Gastroesophageal sphincter (tissue), 4 donors: ENCODE data around the gene VPS13D. TPM values are rescaled to one million over a fixed set of nuclear protein-coding genes. Genes with fewer than 3 reads are reported as not detected.
"Not testable (repeated sequence)": the region's sequence is repeated elsewhere in the genome, so short reads cannot be mapped to it uniquely, and the experiment has no call there.

Experiments used
- ATAC-seq: fragments of 150-250 bp; one replicate; pipeline ENCODE4 v1.9.1; 2016; ENCODE audit warnings: mild to moderate bottlenecking, moderate library complexity
- H3K27ac ChIP-seq, 4 donors: fragments of 200-600 bp; sonication (generic) in 3 of 4; 1 replicate in 3 of 4; 2 replicates in 1 of 4; pipeline ENCODE4 v1.5.1; 2016 to 2019
- H3K27me3 ChIP-seq: fragments of 200-600 bp; sonication (generic); one replicate; pipeline ENCODE4 v1.5.1; 2019
- H3K36me3 ChIP-seq, 2 donors: fragments of 200-600 bp; sonication (generic); one replicate each; pipeline ENCODE4 v1.5.1; 2019; ENCODE audit warnings: control low read depth in 1 of 2
- H3K4me1 ChIP-seq, 3 donors: fragments of 200-600 bp; sonication (generic); 1 replicate in 2 of 3; 2 replicates in 1 of 3; pipeline ENCODE4 v1.5.1; 2016 to 2019; ENCODE audit warnings: control low read depth in 2 of 3
- H3K4me3 ChIP-seq, 2 donors: fragments of 200-600 bp; sonication (generic); one replicate each; pipeline ENCODE4 v1.5.1; 2019; ENCODE audit warnings: mild to moderate bottlenecking in 1 of 2, moderate library complexity in 1 of 2
- H3K9me3 ChIP-seq, 3 donors: fragments of 200-600 bp; sonication (generic); one replicate each; pipeline ENCODE4 v1.5.1; 2017 to 2019; ENCODE audit warnings: control low read depth in 2 of 3
- EP300 ChIP-seq: sonication (generic); formaldehyde crosslinking; IDR thresholded peaks from one replicate; pipeline ENCODE4 v1.6.1; 2017; ENCODE audit warnings: antibody characterized with exemption, mild to moderate bottlenecking
- POLR2A ChIP-seq, 2 donors: fragments of 450-650 bp; IDR thresholded peaks; one replicate each; pipeline ENCODE4 v1.6.1; 2017; ENCODE audit warnings: antibody characterized with exemption in 2 of 2, mild to moderate bottlenecking in 2 of 2, moderate library complexity in 1 of 2
- POLR2AphosphoS5 ChIP-seq: sonication (generic); formaldehyde crosslinking; IDR thresholded peaks from one replicate; pipeline ENCODE4 v1.6.1; 2017; ENCODE audit warnings: antibody characterized with exemption
- WGBS, 2 donors: methylation state at CpG; one replicate each; pipeline ENCODE4 v1.1.5; 2018; ENCODE audit warnings: low coverage in 1 of 2; 5-methylcytosine and 5-hydroxymethylcytosine counted together
- total RNA-seq, 4 donors: library from RNA; depleted of rRNA; stranded (reverse); fragments of >200 nt; gene quantifications; one replicate each; pipeline ENCODE4 v1.1.0, GENCODE V29; 2016
- TF ChIP-seq, protein P1 (sequence below), 4 experiments: fragments of 200-600 bp in 2 of 4; fragments of 450-650 bp in 2 of 4; sonication (generic) in 1 of 4; IDR thresholded peaks; one replicate each; pipeline ENCODE4 v1.5.1; 2017 to 2019; ENCODE audit warnings: antibody characterized with exemption in 4 of 4, mild to moderate bottlenecking in 2 of 4, moderate library complexity in 2 of 4

Gene VPS13D
- total RNA-seq, 4 donors from 2014 or later = 62.3 to 95.5 (median 81.5) TPM

DNA sequence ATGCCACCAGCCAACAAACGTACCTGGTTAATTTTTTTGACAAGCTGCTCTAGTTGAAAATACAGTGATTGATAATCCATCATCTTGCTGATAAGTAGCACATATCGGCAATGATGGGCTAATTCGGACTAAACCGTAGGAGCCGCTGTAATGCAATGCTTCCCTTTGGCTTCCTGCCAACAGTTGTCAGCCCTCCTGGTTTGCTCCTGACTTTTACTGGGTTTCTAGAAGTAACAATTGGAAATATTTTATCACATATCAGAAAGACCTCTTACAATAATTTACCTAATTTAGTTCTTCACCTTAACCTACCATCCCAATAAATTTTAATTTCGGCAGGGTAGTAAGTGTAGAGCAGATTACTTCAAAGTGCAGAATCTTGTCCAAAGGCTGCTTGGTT lies 239.7 kb downstream of the VPS13D start:
- WGBS, 2 donors = 41 to 50% methylated on average over 6 of the region's 6 CpGs
- peak overlapping the region; percentile 40 to 57 (median 52) for H3K27ac ChIP-seq
- H3K9me3 ChIP-seq = no peaks in the 10 kb centered on the region
- H3K4me3 ChIP-seq = no peak overlapping the region
- H3K27me3 ChIP-seq = no peaks in the 10 kb centered on the region
- H3K4me1 ChIP-seq = peaks cover 32 to 77% (median 42%) of the 10 kb centered on the region in 3 donors
- no peaks in the 10 kb centered on the region for H3K36me3 ChIP-seq
- TF ChIP-seq EP300 (no peak), POLR2A (IDR thresholded peaks at IDR 0.05) (no peak)
- no peak for ATAC-seq

DNA sequence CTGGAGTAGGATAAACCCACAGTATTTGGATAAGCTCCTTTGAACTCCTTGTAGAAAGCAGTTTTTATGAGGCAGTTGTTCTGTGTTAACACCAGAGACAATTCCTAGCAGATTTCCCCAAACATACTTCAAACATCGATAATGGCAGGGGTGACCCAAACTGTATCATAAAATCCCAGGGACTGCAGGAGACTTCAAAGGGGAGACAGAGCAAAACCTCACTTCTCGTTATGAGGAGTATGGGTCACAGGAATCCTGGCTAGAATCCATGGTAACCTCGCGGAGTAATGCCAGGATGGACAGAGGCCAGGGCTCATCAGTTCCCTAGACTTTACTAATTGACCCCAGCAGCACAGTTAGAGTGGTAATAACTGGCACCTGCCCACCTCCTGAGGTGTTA lies 240.2 kb downstream of the VPS13D start:
- TF ChIP-seq POLR2A (IDR thresholded peaks at IDR 0.05) (no peak), EP300 (no peak), POLR2AphosphoS5 (no peak)
- TF ChIP-seq, protein P1, sequence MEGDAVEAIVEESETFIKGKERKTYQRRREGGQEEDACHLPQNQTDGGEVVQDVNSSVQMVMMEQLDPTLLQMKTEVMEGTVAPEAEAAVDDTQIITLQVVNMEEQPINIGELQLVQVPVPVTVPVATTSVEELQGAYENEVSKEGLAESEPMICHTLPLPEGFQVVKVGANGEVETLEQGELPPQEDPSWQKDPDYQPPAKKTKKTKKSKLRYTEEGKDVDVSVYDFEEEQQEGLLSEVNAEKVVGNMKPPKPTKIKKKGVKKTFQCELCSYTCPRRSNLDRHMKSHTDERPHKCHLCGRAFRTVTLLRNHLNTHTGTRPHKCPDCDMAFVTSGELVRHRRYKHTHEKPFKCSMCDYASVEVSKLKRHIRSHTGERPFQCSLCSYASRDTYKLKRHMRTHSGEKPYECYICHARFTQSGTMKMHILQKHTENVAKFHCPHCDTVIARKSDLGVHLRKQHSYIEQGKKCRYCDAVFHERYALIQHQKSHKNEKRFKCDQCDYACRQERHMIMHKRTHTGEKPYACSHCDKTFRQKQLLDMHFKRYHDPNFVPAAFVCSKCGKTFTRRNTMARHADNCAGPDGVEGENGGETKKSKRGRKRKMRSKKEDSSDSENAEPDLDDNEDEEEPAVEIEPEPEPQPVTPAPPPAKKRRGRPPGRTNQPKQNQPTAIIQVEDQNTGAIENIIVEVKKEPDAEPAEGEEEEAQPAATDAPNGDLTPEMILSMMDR (IDR thresholded peaks at IDR 0.05) = no peak
- Histone ChIP-seq H3K9me3 (no peaks in the 10 kb centered on the region), H3K4me3 (no peak overlapping the region), H3K27ac (peak overlapping the region; percentile 40 to 57 (median 52)), H3K27me3 (no peaks in the 10 kb centered on the region), H3K36me3 (no peaks in the 10 kb centered on the region), H3K4me1 (peaks cover 31 to 77% (median 42%) of the 10 kb centered on the region in 3 donors)
- no peak for ATAC-seq
- WGBS, 2 donors = 14 to 43% methylated on average over 1 to 3 of the region's 4 CpGs

DNA sequence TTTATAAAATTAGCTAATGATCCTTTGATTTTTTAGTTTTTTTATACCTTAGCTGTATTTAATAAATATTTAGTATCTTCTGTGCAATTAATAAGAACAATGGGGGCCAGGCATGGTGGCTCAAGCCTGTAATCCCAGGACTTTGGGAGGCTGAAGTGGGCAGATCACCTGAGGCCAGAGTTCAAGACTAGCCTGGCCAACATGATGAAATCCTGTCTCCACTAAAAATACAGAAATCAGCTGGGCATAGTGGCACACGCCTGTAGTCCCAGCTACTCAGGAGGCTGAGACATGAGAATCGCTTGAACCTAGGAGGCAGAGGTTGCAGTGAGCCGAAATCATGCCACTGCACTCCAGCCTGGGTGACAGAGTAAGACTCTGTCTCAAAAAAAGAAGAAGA lies 241.1 kb downstream of the VPS13D start:
- H3K4me1 ChIP-seq = peaks cover 32 to 77% (median 42%) of the 10 kb centered on the region in 3 donors
- H3K27me3 ChIP-seq, H3K4me3 ChIP-seq, H3K36me3 ChIP-seq, ATAC-seq, H3K9me3 ChIP-seq: not testable (repeated sequence)
- H3K27ac ChIP-seq = peak overlapping the region in 2 of 4 donors; percentile 30 to 57
- 83 to 100% methylated on average over 2 to 3 of the region's 3 CpGs for WGBS, 2 donors

DNA sequence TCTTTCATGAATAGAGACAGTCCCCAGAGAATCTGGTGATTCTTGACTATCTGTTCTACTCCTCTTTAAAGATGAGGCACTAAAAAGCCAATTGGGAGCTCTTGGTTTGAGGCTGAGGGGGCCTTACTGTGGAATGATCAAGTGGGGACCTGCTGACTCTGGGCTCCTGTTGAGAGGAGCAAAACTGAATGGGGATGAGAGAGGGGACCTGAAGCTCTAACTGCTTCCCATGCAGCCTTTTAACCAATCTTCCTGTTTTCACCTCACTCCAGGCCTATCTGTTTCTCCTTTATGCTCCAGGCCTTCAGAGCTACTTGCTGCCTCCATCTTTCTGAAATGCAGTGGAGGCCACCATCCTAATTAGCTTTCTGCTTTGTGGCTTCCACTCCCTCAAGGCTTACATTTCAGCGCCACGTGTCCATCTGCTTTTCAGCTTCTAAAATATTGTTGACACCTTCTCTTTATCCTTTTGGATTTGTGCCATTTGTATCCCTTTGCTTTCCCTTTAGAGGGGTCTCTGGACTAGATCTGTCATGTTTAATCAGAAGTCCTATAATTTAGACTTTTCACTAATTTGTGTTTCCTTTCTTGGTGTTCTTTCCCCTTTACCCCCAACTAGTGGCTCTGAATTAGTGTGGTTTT lies 242.4 kb downstream of the VPS13D start:
- Histone ChIP-seq H3K27me3 (no peaks in the 10 kb centered on the region), H3K36me3 (no peaks in the 10 kb centered on the region), H3K9me3 (no peaks in the 10 kb centered on the region), H3K27ac (peak overlapping the region; percentile 6 to 92 (median 86)), H3K4me3 (no peak overlapping the region), H3K4me1 (peaks cover 32 to 78% (median 43%) of the 10 kb centered on the region in 3 donors)
- TF ChIP-seq, protein P1 (IDR thresholded peaks at IDR 0.05) = no peak
- TF ChIP-seq EP300 (no peak), POLR2AphosphoS5 (no peak), POLR2A (IDR thresholded peaks at IDR 0.05) (no peak)
- ATAC-seq = no peak
- 90 to 97% methylated on average over 2 of the region's 2 CpGs for WGBS, 2 donors

DNA sequence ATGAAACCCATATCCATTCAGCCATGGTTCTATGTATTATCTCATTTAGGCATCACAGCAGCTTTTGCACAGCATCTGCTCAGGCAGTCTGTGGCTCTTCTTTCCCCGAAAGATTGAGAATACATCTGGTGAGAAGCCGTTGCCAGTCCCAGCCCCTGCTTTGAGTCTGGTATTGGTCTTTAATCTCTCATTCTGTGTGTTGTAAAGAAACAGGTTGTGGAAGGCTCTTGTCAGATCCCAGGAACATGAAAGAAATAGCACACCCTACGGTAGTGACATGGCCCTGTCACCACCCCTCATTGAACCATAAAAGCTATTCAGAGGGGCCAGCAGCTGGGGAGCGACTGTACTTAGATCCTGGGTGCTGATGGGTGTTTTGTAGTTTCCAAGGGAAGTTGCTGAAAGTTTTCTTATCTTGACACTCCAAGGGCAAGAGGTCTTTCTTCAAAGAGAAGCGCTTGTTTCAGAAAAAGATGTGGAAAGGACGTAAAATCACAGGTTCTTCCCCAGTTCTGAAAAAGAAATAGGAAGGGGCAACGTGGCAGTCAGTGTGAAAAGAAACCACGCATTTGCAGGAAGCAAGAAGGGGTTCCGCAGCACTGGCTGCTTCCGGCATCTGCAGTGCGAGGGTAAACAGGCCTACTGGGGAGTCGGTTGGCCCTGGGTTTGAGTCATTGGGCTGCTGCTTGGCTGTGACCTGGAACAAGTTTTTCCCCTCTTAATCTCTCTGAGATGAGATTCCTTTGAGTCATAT lies 243.1 kb downstream of the VPS13D start:
- 70 to 71% methylated on average over 9 of the region's 12 CpGs for WGBS, 2 donors
- Histone ChIP-seq H3K27me3 (no peaks in the 10 kb centered on the region), H3K4me1 (peaks cover 39 to 85% (median 50%) of the 10 kb centered on the region in 3 donors), H3K4me3 (no peak overlapping the region), H3K36me3 (no peaks in the 10 kb centered on the region), H3K27ac (peak overlapping the region; percentile 6 to 92 (median 86)), H3K9me3 (no peaks in the 10 kb centered on the region)
- ATAC-seq = no peak
- TF ChIP-seq POLR2AphosphoS5 = no peak
- TF ChIP-seq, protein P1 (IDR thresholded peaks at IDR 0.05) = no peak
- no peak for TF ChIP-seq POLR2A (IDR thresholded peaks at IDR 0.05)
- no peak for TF ChIP-seq EP300
